Activated CD8-positive, alpha-beta memory T cell treated with anti-CD3 and anti-CD28 coated beads, Interleukin-2, amount 50 U/mL, for 4 hours (primary cell): ENCODE measurements around the gene APPBP2.
"Not testable (repeated sequence)": the region's sequence is repeated elsewhere in the genome, so short reads cannot be mapped to it uniquely, and the experiment has no call there.

Experiments
- DNase-seq: peaks from one replicate; pipeline ENCODE4 v3.0.0-alpha.2; 2020

APPBP2 gene

DNA sequence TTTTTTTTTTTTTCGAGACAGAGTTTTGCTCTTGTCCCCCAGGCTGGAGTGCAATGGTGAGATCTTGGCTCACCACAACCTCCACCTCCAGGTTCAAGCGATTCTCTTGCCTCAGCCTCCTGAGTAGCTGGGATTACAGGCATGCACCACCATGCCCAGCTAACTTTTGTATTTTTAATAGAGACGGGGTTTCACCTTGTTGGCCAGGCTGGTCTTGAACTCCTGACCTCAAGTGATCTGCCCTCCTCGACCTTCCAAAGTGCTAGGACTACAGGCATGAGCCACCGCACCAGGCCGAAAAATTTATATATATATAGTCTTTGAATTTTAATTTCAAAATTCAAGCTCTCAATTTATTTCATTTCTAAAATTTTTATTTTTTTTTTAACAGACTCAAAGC lies 97.6 kb downstream of the APPBP2 start:
- DNase-seq = not testable (repeated sequence)

- DNase-seq = no peak
These were observed 99.4 kb downstream of the APPBP2 start for GRCh38 chr17:60426596-60426995.

DNA sequence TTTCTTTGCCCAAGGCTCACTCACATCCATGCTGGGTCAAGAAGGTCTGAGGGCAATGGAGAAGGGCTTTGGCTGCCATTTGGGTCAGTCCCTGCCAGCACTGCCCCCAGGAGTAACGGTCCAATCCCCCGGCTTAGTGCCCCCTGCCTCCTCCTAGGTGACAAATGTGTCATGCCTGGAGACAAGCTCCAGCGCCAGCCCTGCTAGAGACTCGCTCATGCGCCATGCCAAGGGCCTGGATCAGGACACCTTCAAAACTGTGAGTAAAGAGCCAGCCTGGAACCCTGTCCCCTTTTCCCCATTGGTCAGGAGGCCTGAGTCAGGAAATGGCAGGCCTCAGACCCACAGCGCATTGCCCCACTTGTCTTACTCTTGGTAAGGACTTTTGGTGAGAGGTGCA lies 100.4 kb downstream of the APPBP2 start:
- DNase-seq = no peak

- no peak for DNase-seq
These were observed 102.2 kb downstream of the APPBP2 start for GRCh38 chr17:60423865-60424264.

- no peak for DNase-seq
These were observed 103.8 kb downstream of the APPBP2 start, which contains the start of gene CHCT1 for GRCh38 chr17:60422162-60422665. Gene CHCT1, plus strand, starts transcription at chr17:60422489. Its CDS starts 104 bp downstream, at chr17:60422593.

DNA sequence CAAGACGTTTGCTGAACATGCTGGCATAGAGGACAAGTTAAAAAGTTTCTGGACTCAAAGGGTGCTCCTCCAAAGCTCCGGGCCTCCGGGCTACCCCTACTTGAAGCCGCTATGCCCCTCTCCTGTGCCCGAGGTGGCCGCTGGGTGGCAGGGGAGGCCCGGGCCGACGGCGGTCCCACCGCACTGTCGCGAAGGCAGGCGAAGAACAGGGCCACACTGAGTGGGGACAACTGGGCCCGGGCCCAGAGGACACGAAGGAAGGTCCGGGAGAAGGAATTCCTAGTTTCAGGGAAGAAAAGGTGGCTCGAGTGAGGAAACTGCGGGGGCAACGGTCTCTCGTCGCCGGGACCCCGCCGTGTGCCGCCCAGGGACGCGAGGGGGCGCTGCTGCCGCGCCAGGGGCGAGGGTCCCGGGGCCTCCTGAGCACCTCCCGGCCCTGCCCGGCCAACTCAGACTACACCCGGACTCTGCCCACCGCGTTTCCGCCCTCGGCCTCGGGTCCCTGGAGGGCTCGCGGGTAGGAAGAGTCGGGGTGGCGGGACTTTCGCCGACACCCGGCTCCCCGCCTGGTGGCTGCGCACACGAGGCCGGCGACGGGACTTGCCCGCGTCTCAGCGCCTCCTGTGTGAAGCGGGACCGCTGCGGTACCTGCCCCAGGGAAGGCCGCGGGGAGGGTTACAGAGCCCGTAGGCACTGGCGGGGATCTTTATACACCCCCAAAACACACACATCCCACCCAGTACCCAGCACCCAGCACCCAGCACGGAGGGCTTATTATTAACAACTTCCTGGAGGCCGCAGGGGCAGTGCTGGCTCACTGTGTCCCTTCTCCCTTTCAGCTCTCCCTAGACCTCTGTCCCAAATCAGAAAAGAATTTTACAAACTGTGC lies 104.5 kb downstream of the APPBP2 start:
- DNase-seq = peak; percentile 76

GRCh38 chr17:60419875-60420274 lies 106.2 kb downstream of the APPBP2 start:
- DNase-seq = not testable (repeated sequence)

DNA sequence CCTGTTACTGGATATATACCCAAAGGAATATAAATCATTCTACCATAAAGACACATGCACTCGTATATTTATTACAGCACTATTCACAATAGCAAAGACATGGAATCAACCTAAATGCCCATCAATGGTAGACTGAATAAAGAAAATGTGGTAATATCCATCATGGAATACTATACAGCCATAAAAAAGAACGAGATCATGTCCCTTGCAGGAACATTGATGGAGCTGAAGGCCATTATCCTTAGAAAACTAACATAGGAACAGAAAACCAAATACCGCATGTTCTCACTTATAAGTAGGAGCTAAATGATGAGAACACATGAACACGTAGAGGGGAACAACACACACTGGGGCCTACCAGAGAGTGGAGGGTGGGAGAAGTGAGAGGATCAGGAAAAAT lies 107.0 kb downstream of the APPBP2 start:
- not testable (repeated sequence) for DNase-seq

DNA sequence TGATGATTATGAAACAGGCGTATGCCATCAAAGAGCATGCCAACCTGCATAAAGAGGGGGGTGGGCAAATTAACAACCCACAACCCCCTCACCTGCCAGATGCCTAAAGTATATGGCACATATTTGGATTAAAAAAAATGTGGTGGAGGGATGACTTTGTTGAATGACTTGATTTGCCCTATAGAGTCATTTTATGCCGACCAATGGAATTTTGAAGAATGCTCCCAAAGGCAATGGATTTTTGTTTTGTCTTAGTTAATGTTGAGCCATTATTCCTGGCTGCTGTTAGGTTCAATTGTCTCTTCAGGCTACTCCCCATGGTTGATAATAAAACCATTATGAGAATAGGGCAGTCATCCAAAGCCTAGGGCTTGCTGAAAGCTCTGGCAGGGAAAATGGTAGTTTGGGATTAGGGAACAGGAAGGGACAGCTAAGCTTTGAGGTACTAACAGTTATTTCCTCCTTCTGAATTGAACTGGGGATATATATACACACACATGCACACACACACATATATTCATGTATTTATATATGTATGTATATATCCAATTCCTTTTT lies 109.6 kb downstream of the APPBP2 start:
- no peak for DNase-seq

- DNase-seq = no peak
These were observed 110.9 kb downstream of the APPBP2 start for GRCh38 chr17:60415146-60415545.

- no peak for DNase-seq
These were observed 113.3 kb downstream of the APPBP2 start for GRCh38 chr17:60412701-60413100.

DNA sequence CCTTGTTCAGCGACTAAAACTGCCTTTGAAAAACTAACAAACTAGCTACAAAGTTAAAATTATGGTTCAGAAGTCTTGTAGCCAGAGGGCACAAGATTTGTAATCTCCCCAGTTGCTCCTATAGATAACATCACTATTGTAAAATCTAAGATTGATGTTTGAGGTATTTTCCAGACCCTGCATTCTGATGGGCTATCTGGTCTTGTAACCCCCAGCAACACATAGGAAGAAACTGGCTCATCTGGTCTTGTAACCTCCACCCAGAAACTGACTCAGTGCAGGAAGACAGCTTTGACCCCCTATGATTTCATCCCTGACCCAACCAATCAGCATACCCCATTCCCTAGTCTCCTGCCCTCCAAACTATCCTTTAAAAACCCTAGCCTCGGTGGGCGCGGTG lies 116.0 kb downstream of the APPBP2 start:
- no peak for DNase-seq

- no peak for DNase-seq
These were observed 119.2 kb downstream of the APPBP2 start for GRCh38 chr17:60406887-60407286.

- no peak for DNase-seq
These were observed 122.1 kb downstream of the APPBP2 start for GRCh38 chr17:60403962-60404361.

DNA sequence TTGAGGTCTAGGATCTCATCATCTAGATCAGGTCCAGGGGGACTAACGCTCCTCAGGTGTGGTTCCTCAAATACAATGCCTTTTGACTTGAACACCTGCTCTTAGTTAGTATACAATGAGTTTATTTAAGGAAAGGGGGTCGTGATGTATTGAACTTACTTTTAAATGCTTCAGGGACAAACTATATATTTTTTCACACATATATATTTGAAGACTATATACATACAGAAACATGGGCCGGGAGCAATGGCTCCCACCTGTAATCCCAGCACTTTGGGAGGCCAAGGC lies 122.6 kb downstream of the APPBP2 start:
- DNase-seq = no peak

- no peak for DNase-seq
These were observed 124.2 kb downstream of the APPBP2 start for GRCh38 chr17:60401819-60402218.

- no peak for DNase-seq
These were observed 127.6 kb downstream of the APPBP2 start for GRCh38 chr17:60398227-60398959.

GRCh38 chr17:60396412-60396811 lies 129.6 kb downstream of the APPBP2 start:
- no peak for DNase-seq

- DNase-seq = no peak
These were observed 130.5 kb downstream of the APPBP2 start for GRCh38 chr17:60395508-60396065.

- no peak for DNase-seq
These were observed 132.0 kb downstream of the APPBP2 start for GRCh38 chr17:60393840-60394723.
